ENCODE data around the gene FANCC. TPM values are rescaled to one million over a fixed set of nuclear protein-coding genes. Genes with fewer than 3 reads are reported as not detected.
"Not testable (repeated sequence)": the region's sequence is repeated elsewhere in the genome, so short reads cannot be mapped to it uniquely, and the experiment has no call there.

The FANCC gene
- total RNA-seq, 4 donors from 2014 or later = 2.2 to 9.3 (median 6.5) TPM

GRCh38 chr9:95207403-95207802 lies 110.1 kb downstream of the FANCC start:
- Histone ChIP-seq H3K36me3 (no peaks in the 10 kb centered on the region), H3K4me3 (no peak overlapping the region), H3K4me1 (peaks cover 0 to 8% (median 0%) of the 10 kb centered on the region in 3 donors), H3K27ac (no peak overlapping the region), H3K9me3 (no peaks in the 10 kb centered on the region), H3K27me3 (no peaks in the 10 kb centered on the region)
- intact Hi-C loops (cut with DNase I) = no loop called here
- TF ChIP-seq CTCF (IDR thresholded peaks at IDR 0.05) (no peak), POLR2A (IDR thresholded peaks at IDR 0.05) (no peak)
- WGBS, 2 donors = 96 to 97% methylated on average over 4 of the region's 4 CpGs
- DNase-seq = no peak

DNA sequence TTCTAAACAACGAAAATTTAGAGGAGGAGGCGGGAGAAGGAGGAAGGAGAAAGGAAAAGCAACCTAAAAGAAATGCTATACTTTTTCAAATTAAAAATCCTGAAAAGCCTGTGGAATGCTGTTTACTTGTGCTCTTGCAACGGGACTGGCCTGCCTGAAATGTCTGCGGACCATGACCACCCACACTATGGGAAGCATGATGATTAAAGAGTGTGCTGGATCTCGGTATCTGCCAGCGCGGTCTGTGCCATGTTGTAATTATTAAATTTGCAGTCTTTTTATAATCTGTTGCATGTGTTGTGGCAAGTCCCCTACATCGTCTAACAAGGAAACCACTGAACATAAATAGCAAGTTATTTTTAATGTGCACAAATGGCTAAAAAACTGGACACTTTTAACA lies 111.4 kb downstream of the FANCC start:
- intact Hi-C loops (cut with DNase I) = no loop called here
- WGBS, 2 donors = 51 to 72% methylated on average over 8 of the region's 8 CpGs
- no peak for DNase-seq
- Histone ChIP-seq H3K36me3 (no peaks in the 10 kb centered on the region), H3K4me1 (peaks cover 0 to 12% (median 0%) of the 10 kb centered on the region in 3 donors), H3K9me3 (no peaks in the 10 kb centered on the region), H3K27me3 (no peaks in the 10 kb centered on the region), H3K27ac (no peak overlapping the region), H3K4me3 (no peak overlapping the region)
- TF ChIP-seq CTCF (IDR thresholded peaks at IDR 0.05) (no peak), POLR2A (IDR thresholded peaks at IDR 0.05) (no peak)

DNA sequence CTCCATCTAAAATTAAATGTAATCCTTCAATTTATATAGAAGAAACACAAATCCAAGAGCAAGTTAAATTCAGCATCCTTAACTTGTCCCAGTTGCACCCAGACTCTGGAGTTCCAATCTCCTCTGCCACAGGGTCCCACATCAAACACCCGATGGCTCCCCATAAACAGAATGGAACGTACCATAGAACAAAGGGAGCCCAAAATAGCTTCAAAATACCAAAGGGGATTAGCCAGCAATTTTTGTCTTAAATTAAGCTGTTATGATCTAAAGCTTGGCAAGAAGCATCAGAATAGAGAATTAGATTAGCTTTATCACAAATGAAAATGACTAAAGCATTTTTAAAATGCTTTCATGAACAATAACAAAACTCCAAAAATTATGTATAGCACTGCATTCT lies 112.8 kb downstream of the FANCC start:
- WGBS, 2 donors = 77 to 81% methylated on average over 2 of the region's 2 CpGs
- intact Hi-C loops (cut with DNase I) = no loop called here
- Histone ChIP-seq H3K9me3 (no peaks in the 10 kb centered on the region), H3K27me3 (no peaks in the 10 kb centered on the region), H3K4me3 (no peak overlapping the region), H3K36me3 (no peaks in the 10 kb centered on the region), H3K4me1 (peaks cover 0 to 12% (median 0%) of the 10 kb centered on the region in 3 donors), H3K27ac (no peak overlapping the region)
- DNase-seq = no peak
- TF ChIP-seq POLR2A (IDR thresholded peaks at IDR 0.05) (no peak), CTCF (IDR thresholded peaks at IDR 0.05) (no peak)

DNA sequence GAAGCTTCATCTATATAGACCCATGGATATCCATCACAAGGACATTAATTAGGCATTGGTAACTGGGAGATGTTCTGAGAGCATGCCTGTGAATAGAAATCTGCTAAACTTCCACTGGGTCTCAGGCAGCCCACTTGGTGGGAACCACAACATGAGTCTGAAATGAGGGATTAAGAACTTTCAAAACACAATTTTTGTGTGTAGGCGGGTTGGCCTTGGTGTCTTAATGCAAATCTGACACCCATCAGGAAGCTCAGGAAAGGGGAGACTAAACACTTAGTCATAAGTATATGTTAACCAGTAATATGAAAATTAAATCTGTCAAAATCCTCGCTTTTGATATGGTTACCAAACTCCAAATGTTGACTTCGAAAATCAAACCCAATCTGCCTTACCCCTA lies 113.2 kb downstream of the FANCC start:
- Histone ChIP-seq H3K4me1 (peaks cover 0 to 12% (median 0%) of the 10 kb centered on the region in 3 donors), H3K4me3 (no peak overlapping the region), H3K27ac (no peak overlapping the region), H3K36me3 (no peaks in the 10 kb centered on the region), H3K9me3 (no peaks in the 10 kb centered on the region), H3K27me3 (no peaks in the 10 kb centered on the region)
- 67 to 90% methylated on average over 3 of the region's 3 CpGs for whole genome bisulfite sequencing, 2 donors
- intact Hi-C loops (cut with DNase I) = no loop called here
- no peak for DNase-seq
- TF ChIP-seq CTCF (IDR thresholded peaks at IDR 0.05) (no peak), POLR2A (IDR thresholded peaks at IDR 0.05) (no peak)

- WGBS, 2 donors = 82 to 100% methylated on average over 1 to 2 of the region's 2 CpGs
- H3K27me3 ChIP-seq; H3K9me3 ChIP-seq; H3K27ac ChIP-seq; intact Hi-C loops (cut with DNase I); DNase-seq; H3K4me3 ChIP-seq; H3K36me3 ChIP-seq: not testable (repeated sequence)
- H3K4me1 ChIP-seq = peaks cover 0 to 19% (median under 1%) of the 10 kb centered on the region in 3 donors
Observed at GRCh38 chr9:95203019-95203418, 114.5 kb downstream of the FANCC start.

DNA sequence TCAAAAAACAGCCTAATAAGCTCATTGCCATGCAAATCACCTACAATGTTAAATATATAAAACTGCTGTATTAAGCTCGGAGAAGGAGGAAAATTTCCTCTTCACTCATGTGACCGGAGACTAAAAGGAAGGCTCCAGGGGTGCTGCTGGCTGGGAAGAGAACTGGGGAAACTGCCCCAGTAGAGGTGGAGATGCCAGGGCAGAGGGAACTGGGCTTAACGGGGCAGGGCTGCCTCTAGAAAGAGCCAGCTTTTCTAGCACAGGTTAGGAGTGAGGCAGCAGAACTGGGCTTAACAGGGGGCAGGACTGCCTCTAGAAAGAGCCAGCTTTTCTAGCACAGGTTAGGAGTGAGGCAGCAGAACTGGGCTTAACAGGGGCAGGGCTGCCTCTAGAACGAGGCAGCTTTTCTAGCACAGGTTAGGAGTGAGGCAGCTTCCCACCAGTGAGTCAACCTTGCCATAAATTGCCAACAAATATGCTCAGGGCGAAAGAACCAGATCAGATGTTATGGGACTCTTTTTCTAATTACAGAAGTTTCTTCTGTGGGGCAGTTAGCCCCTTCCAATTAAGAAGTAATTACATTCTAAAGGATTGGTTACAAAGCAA lies 115.3 kb downstream of the FANCC start:
- Histone ChIP-seq H3K9me3 (no peaks in the 10 kb centered on the region), H3K4me1 (peaks cover 0 to 27% (median 8%) of the 10 kb centered on the region in 3 donors), H3K36me3 (no peaks in the 10 kb centered on the region), H3K27me3 (no peaks in the 10 kb centered on the region), H3K4me3 (no peak overlapping the region), H3K27ac (peak overlapping the region in 1 of 4 donors; percentile 30)
- 72 to 75% methylated on average over 4 to 5 of the region's 5 CpGs for WGBS, 2 donors
- no peak for DNase-seq
- intact Hi-C loops (cut with DNase I) = no loop called here
- TF ChIP-seq POLR2A (IDR thresholded peaks at IDR 0.05) = no peak
- no peak for TF ChIP-seq CTCF (IDR thresholded peaks at IDR 0.05)
